Fibroblast of mammary gland (primary cell): ENCODE results near the gene MAP3K12.
A peak's percentile ranks its signal among the peaks of the same experiment; 100 is the strongest.

Experiments
- DNase-seq: peaks from one replicate; pipeline ENCODE4 v3.0.0-alpha.2; 2010; ENCODE audit warnings: low read depth
- H3K4me3 ChIP-seq: 2 replicates; pipeline ENCODE4 v1.5.1; 2011; ENCODE audit warnings: low read depth, mild to moderate bottlenecking, low read length, moderate library complexity; ENCODE audit not compliant: control insufficient read depth
- CTCF ChIP-seq: conservative IDR thresholded peaks from 2 replicates; pipeline ENCODE4 v1.5.1; 2011; ENCODE audit warnings: low read depth, low read length, inconsistent platforms; ENCODE audit not compliant: control insufficient read depth, insufficient read depth

The MAP3K12 gene

GRCh38 chr12:53492830-53493609 lies 6.2 kb downstream of the MAP3K12 start:
- peak; percentile 75 for DNase-seq
- TF ChIP-seq CTCF, result no peak
- H3K4me3 ChIP-seq, result peak overlapping the region; percentile 54

- no peak for TF ChIP-seq CTCF
- peak overlapping the region; percentile 54 for H3K4me3 ChIP-seq
- no peak for DNase-seq
These were observed 7.1 kb downstream of the MAP3K12 start for GRCh38 chr12:53492188-53492587.

- TF ChIP-seq CTCF, result no peak
- no peak overlapping the region for H3K4me3 ChIP-seq
- no peak for DNase-seq
These were observed 9.9 kb downstream of the MAP3K12 start for GRCh38 chr12:53489242-53489864.

GRCh38 chr12:53486736-53487487 lies 12.3 kb downstream of the MAP3K12 start:
- DNase-seq, result no peak
- TF ChIP-seq CTCF, result no peak
- no peak overlapping the region for H3K4me3 ChIP-seq

- no peak for DNase-seq
- H3K4me3 ChIP-seq, result no peak overlapping the region
- no peak for TF ChIP-seq CTCF
These were observed 13.1 kb downstream of the MAP3K12 start for GRCh38 chr12:53485955-53486735.

GRCh38 chr12:53484686-53485575 lies 14.3 kb downstream of the MAP3K12 start:
- no peak overlapping the region for H3K4me3 ChIP-seq
- DNase-seq, result no peak
- TF ChIP-seq CTCF, result no peak
